Stimulated activated CD8-positive, alpha-beta memory T cell treated with anti-CD3 and anti-CD28 coated beads, Interleukin-4, amount 100 ng/mL, for 48 hours (primary cell): ENCODE data around the gene ECM2.

Source experiments
- DNase-seq: peaks from one replicate; pipeline ENCODE4 v3.0.0-alpha.2; 2020

Gene ECM2

DNA sequence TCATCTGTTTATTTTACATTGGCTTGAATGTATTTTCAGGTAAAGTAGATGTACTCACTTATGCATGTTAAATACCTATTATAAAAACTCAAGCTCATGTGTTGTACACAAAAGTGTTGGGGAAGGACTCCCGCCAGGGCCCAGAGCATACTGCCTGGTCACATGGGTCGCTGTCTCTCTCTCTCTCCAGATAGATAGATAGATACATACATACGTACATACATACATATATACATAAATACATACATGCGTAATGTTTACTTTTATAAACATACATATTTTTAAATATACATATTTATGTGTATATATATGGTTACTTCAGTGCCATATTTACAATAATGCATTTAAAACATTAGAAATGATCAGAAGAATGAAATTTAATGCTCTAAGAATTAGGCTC, 78.2 kb downstream of the ECM2 start:
- no peak for DNase-seq

DNA sequence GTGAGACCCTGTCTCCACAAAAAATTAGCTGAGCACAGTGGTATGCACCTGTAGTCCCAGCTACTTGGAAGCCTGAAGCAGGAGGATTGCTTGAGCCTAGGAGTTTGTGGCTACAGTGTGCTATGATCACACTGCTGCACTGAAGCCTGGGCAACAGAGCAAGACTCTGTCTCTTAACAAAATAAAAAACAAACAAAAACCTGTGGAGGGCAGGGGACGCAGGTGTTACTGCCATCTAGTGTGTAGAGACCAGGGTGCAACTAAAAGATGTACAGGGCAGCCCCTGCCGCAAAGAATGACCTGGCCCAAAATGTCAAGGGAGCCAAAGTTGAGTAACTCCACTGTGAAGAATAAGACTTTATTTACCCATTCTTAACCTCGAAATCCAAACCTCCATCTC, 80.6 kb downstream of the ECM2 start:
- no peak for DNase-seq

DNA sequence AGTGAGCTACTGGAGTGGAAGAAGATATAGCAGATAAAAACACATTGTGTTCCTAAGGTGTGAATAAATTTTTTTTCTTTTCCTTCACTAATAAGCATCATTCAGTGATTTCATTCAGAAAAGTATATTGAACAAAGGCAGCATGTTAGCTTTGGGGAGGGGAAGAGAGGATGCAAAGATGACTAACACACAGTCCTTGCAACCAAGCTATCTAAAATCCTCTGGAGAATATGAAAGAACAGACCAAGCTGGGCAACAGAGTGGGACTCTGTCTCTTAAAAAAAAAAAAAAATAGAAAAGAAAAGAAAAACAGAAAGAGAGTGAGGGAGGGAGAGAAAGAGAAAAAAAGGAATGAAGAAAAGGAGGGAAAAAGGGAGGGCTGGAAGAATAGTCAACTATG, 89.3 kb downstream of the ECM2 start:
- no peak for DNase-seq
